HEK293 (cell line): ENCODE data around the gene DIABLO.
A peak's percentile ranks its signal among the peaks of the same experiment; 100 is the strongest.

Experiments
- CTCF ChIA-PET: fragments of 350-600 bp; formaldehyde crosslinking; extraction: SDS; loops from one replicate; lab custom pipeline; 2021; ENCODE audit warnings: antibody characterized with exemption; lab: Yijun Ruan, JAX
- POLR2A ChIA-PET: fragments of 300-600 bp; formaldehyde crosslinking; extraction: SDS; loops from one replicate; lab custom pipeline; 2020; ENCODE audit warnings: antibody characterized with exemption, inconsistent platforms; lab: Yijun Ruan, JAX
- H3K27ac ChIP-seq: fragments of 200-500 bp; sonication (Bioruptor generic); 2 replicates; pipeline ENCODE4 v1.5.1; 2014; ENCODE audit warnings: low read depth, low read length, control low read depth, inconsistent platforms; ENCODE audit errors: extremely low read depth
- H3K36me3 ChIP-seq, 2 experiments: fragments of 200-500 bp in 1 of 2; sonication (Bioruptor generic) in 1 of 2; 1 replicate in 1 of 2; 2 replicates in 1 of 2; pipeline ENCODE4 v1.5.1; 2014 to 2017; ENCODE audit warnings: inconsistent platforms in 2 of 2, low read length in 2 of 2; ENCODE audit not compliant: control insufficient read depth in 2 of 2, insufficient read depth in 1 of 2
- H3K4me1 ChIP-seq: fragments of 200-500 bp; sonication (Bioruptor generic); 2 replicates; pipeline ENCODE4 v1.5.1; 2014; ENCODE audit warnings: mild to moderate bottlenecking, low read length, inconsistent platforms; ENCODE audit not compliant: control insufficient read depth, insufficient read depth
- H3K4me3 ChIP-seq: 2 replicates; pipeline ENCODE4 v1.5.1; 2011; ENCODE audit warnings: low read depth, mild to moderate bottlenecking, control low read depth, low read length, moderate library complexity
- H3K9me3 ChIP-seq: fragments of 200-500 bp; sonication (Bioruptor generic); 2 replicates; pipeline ENCODE4 v1.5.1; 2014; ENCODE audit warnings: low read depth, low read length, inconsistent platforms; ENCODE audit not compliant: control insufficient read depth, insufficient read depth
- IKZF3 ChIP-seq: fragments of 450-650 bp; IDR thresholded peaks from 2 replicates; pipeline ENCODE4 v1.5.0; 2018; ENCODE audit warnings: missing biosample characterization, mild to moderate bottlenecking, missing genetic modification characterization, moderate library complexity
- MEIS1 ChIP-seq: sonication (generic); formaldehyde crosslinking; IDR thresholded peaks from 2 replicates; pipeline ENCODE4 v1.8.1; 2022; ENCODE audit warnings: missing genetic modification reagents, mild to moderate bottlenecking, borderline replicate concordance
- RBAK ChIP-seq: fragments of 450-650 bp; formaldehyde crosslinking; IDR thresholded peaks from 2 replicates; pipeline ENCODE4 v1.5.1; 2016; ENCODE audit warnings: missing biosample characterization, missing genetic modification characterization
- SETDB1 ChIP-seq: IDR thresholded peaks from one replicate; pipeline ENCODE4 v1.6.1; 2017; ENCODE audit warnings: mild to moderate bottlenecking, low read length, moderate library complexity, mixed read lengths; ENCODE audit not compliant: insufficient read length
- TRIM28 ChIP-seq: IDR thresholded peaks from 2 replicates; pipeline ENCODE4 v1.6.1; 2011; ENCODE audit warnings: low read length, control low read depth, borderline replicate concordance
- ZBTB44 ChIP-seq: fragments of 450-650 bp; IDR thresholded peaks from 2 replicates; pipeline ENCODE4 v1.5.1; 2018; ENCODE audit warnings: missing biosample characterization, mild to moderate bottlenecking, missing genetic modification characterization
- ZBTB7A ChIP-seq: fragments of 450-650 bp; formaldehyde crosslinking; IDR thresholded peaks from 2 replicates; pipeline ENCODE4 v1.5.1; 2016; ENCODE audit warnings: low read depth, missing biosample characterization, missing genetic modification characterization
- ZNF140 ChIP-seq: fragments of 450-650 bp; formaldehyde crosslinking; IDR thresholded peaks from 2 replicates; pipeline ENCODE4 v1.5.1; 2016; ENCODE audit warnings: missing biosample characterization, missing genetic modification characterization
- ZNF239 ChIP-seq: fragments of 450-650 bp; formaldehyde crosslinking; IDR thresholded peaks from 2 replicates; pipeline ENCODE4 v1.5.1; 2016; ENCODE audit warnings: missing biosample characterization, missing genetic modification characterization
- ZNF266 ChIP-seq: fragments of 450-650 bp; formaldehyde crosslinking; IDR thresholded peaks from 2 replicates; pipeline ENCODE4 v1.5.1; 2016; ENCODE audit warnings: missing biosample characterization, missing genetic modification characterization, low read depth
- ZNF274 ChIP-seq, 2 experiments: fragments of 200-500 bp in 1 of 2; fragments of 450-650 bp in 1 of 2; sonication (Bioruptor generic) in 1 of 2; formaldehyde crosslinking in 1 of 2; IDR thresholded peaks; 2 replicates each; pipeline versions ENCODE4 v1.5.1 to v1.6.1; 2014 to 2016; ENCODE audit warnings: borderline replicate concordance in 1 of 2, inconsistent platforms in 1 of 2, low read length in 1 of 2, missing biosample characterization in 1 of 2, missing genetic modification characterization in 1 of 2
- ZNF302 ChIP-seq: fragments of 450-650 bp; formaldehyde crosslinking; IDR thresholded peaks from 2 replicates; pipeline ENCODE4 v1.5.1; 2016; ENCODE audit warnings: missing biosample characterization, missing genetic modification characterization, low read depth
- ZNF366 ChIP-seq: fragments of 450-650 bp; formaldehyde crosslinking; conservative IDR thresholded peaks from 2 replicates; pipeline ENCODE4 v1.5.1; 2016; ENCODE audit warnings: missing biosample characterization, missing genetic modification characterization
- ZNF48 ChIP-seq: fragments of 450-650 bp; formaldehyde crosslinking; IDR thresholded peaks from 2 replicates; pipeline ENCODE4 v1.5.1; 2016; ENCODE audit warnings: missing biosample characterization, missing genetic modification characterization
- ZNF521 ChIP-seq: fragments of 450-650 bp; formaldehyde crosslinking; IDR thresholded peaks from 2 replicates; pipeline ENCODE4 v1.5.1; 2017; ENCODE audit warnings: missing biosample characterization, mild to moderate bottlenecking, missing genetic modification characterization
- ZNF624 ChIP-seq: fragments of 450-650 bp; formaldehyde crosslinking; IDR thresholded peaks from 2 replicates; pipeline ENCODE4 v1.5.1; 2017; ENCODE audit warnings: missing biosample characterization, missing genetic modification characterization
- ZNF677 ChIP-seq: fragments of 450-650 bp; IDR thresholded peaks from 2 replicates; pipeline ENCODE4 v1.5.0; 2018; ENCODE audit warnings: missing biosample characterization, mild to moderate bottlenecking, missing genetic modification characterization, moderate library complexity
- ZNF701 ChIP-seq: fragments of 450-650 bp; formaldehyde crosslinking; IDR thresholded peaks from 2 replicates; pipeline ENCODE4 v1.5.1; 2016; ENCODE audit warnings: missing biosample characterization, missing genetic modification characterization
- ZNF843 ChIP-seq: fragments of 450-650 bp; formaldehyde crosslinking; IDR thresholded peaks from 2 replicates; pipeline ENCODE4 v1.5.1; 2016; ENCODE audit warnings: missing biosample characterization, missing genetic modification characterization
- ZSCAN16 ChIP-seq: fragments of 450-650 bp; formaldehyde crosslinking; IDR thresholded peaks from 2 replicates; pipeline ENCODE4 v1.5.1; 2016; ENCODE audit warnings: missing biosample characterization, missing genetic modification characterization
- ZSCAN4 ChIP-seq: fragments of 450-650 bp; formaldehyde crosslinking; IDR thresholded peaks from 2 replicates; pipeline ENCODE4 v1.5.1; 2017; ENCODE audit warnings: missing biosample characterization, missing genetic modification characterization

The DIABLO gene

GRCh38 chr12:122195405-122195804 lies 30.4 kb downstream of the DIABLO start:
- no peak overlapping the region for H3K27ac ChIP-seq
- H3K36me3 ChIP-seq, result no peaks in the 10 kb centered on the region
- ChIA-PET POLR2A (no interaction called here), CTCF (interaction anchor here (0.6 to 1.0 kb wide), 3 partner anchors 72 to 160 kb away, joined by 3 to 4 read pairs (median 3); no protein-coding TSS in a partner anchor)
- H3K4me1 ChIP-seq, result no peaks in the 10 kb centered on the region
- TF ChIP-seq ZNF140 (tag by site-specific recombination) (no peak), SETDB1 (peak; percentile 22), ZNF624 (tag by site-specific recombination) (no peak), RBAK (tag by site-specific recombination) (no peak), ZBTB44 (tag by site-specific recombination) (no peak), ZNF677 (tag by site-specific recombination) (0 out of 2 replicates have a peak, but pooled peaks have one; percentile 23)
- H3K4me3 ChIP-seq, result no peak overlapping the region
- no peaks in the 10 kb centered on the region for H3K9me3 ChIP-seq

GRCh38 chr12:122194804-122195203 lies 31.0 kb downstream of the DIABLO start:
- ChIA-PET POLR2A (interaction anchor here (1.2 kb wide), 1 partner anchor 31 kb away, joined by 4 read pairs; the partner anchor contains the start of gene DIABLO), CTCF (interaction anchor here (0.6 kb wide), 1 partner anchor 84 kb away, joined by 4 read pairs; no protein-coding TSS in a partner anchor)
- H3K36me3 ChIP-seq, result no peaks in the 10 kb centered on the region
- H3K4me1 ChIP-seq, result no peaks in the 10 kb centered on the region
- no peak overlapping the region for H3K27ac ChIP-seq
- no peak overlapping the region for H3K4me3 ChIP-seq
- H3K9me3 ChIP-seq, result no peaks in the 10 kb centered on the region
- no peak for TF ChIP-seq ZNF366
- no peak for TF ChIP-seq ZNF48 (tag by site-specific recombination)
- TF ChIP-seq ZBTB44 (tag by site-specific recombination), result no peak
- no peak for TF ChIP-seq ZNF843 (tag by site-specific recombination)
- no peak for TF ChIP-seq TRIM28
- TF ChIP-seq ZSCAN4 (tag by site-specific recombination), result no peak
- no peak for TF ChIP-seq ZNF701 (tag by site-specific recombination)
- TF ChIP-seq ZNF302, result no peak
- TF ChIP-seq ZNF521 (tag by site-specific recombination), result no peak
- no peak for TF ChIP-seq ZSCAN16
- no peak for TF ChIP-seq ZNF239 (tag by site-specific recombination)
- TF ChIP-seq IKZF3 (tag by site-specific recombination), result no peak
- no peak for TF ChIP-seq ZNF266 (tag by site-specific recombination)
- no peak for TF ChIP-seq MEIS1 (CRISPR knock-in tag)
- TF ChIP-seq ZBTB7A (tag by site-specific recombination), result no peak
- no peak for TF ChIP-seq ZNF274 (IDR thresholded peaks at IDR 0.05; ENCODE audit: low read length)
- no peak for TF ChIP-seq ZNF274 (tag by site-specific recombination; IDR thresholded peaks at IDR 0.05; ENCODE audit: borderline replicate concordance)
